HFFc6 (cell line): ENCODE results near the gene DLG5. TPM values are rescaled to one million over a fixed set of nuclear protein-coding genes. Genes with fewer than 3 reads are reported as not detected.

Source experiments
- DNase-seq: peaks from one replicate; pipeline ENCODE4 v3.0.0-alpha.2; 2018
- H3K27ac Mint-ChIP-seq: 2 replicates; pipeline ENCODE4 v1.8.0; 2020; ENCODE audit warnings: mild to moderate bottlenecking, mixed read lengths
- H3K27me3 Mint-ChIP-seq: 2 replicates; pipeline ENCODE4 v1.8.0; 2021; ENCODE audit warnings: mild to moderate bottlenecking, moderate library complexity, mixed read lengths; ENCODE audit not compliant: insufficient read depth
- H3K36me3 Mint-ChIP-seq: 2 replicates; pipeline ENCODE4 v1.8.0; 2021; ENCODE audit warnings: low read depth, mixed read lengths
- H3K4me1 Mint-ChIP-seq: 2 replicates; pipeline ENCODE4 v1.8.0; 2020; ENCODE audit warnings: low read depth, mixed read lengths
- H3K4me3 Mint-ChIP-seq: 2 replicates; pipeline ENCODE4 v1.8.0; 2020; ENCODE audit warnings: mild to moderate bottlenecking, moderate library complexity, mixed read lengths
- H3K9me3 Mint-ChIP-seq: 2 replicates; pipeline ENCODE4 v1.8.0; 2020; ENCODE audit warnings: mild to moderate bottlenecking, mixed read lengths
- total RNA-seq, 6 experiments: library from RNA; stranded (reverse); fragmentation: NEBNext Ultra II Directional; extraction: Animal tissue kit (Norgen Biotek cat#: 25700); gene quantifications; 2 replicates in 1 of 6; 3 replicates in 5 of 6; pipeline ENCODE4 v1.2.3, GENCODE V29; 2021
- TF ChIP-seq, protein P1 (sequence below): fragments of 200-600 bp; sonication (generic); IDR thresholded peaks from 2 replicates; pipeline ENCODE4 v1.5.0; 2021; ENCODE audit warnings: antibody characterized with exemption, mild to moderate bottlenecking

Gene DLG5
- total RNA-seq, 6 experiments from 2014 or later: 48.2 to 52.9 (median 49.7) TPM

DNA sequence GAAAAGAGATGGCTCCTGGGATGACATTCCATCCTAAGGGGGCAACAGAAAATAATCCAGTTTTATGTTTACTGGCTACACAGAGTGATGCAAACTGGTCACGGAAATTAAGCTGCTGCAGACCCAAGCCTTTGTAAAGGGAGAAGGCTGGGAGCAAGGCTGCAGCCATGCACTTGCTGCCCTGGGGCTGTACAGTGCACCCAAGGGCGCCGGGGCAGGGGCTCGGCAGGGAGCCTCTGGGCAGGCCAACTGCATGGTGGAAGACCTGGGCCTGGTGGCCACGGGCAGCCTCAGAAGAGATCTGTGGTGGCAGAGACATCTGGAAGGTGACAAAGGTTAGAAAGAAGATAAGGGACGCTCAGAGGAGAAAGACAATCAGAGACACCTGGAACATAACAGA is 113.8 kb downstream of the DLG5 start:
- H3K36me3 Mint-ChIP-seq: peaks cover 21% of the 10 kb centered on the region; the same call in 1 of the 2 replicates
- peaks cover 5% of the 10 kb centered on the region for H3K27me3 Mint-ChIP-seq
- H3K9me3 Mint-ChIP-seq: no peaks in the 10 kb centered on the region
- TF ChIP-seq, protein P1, sequence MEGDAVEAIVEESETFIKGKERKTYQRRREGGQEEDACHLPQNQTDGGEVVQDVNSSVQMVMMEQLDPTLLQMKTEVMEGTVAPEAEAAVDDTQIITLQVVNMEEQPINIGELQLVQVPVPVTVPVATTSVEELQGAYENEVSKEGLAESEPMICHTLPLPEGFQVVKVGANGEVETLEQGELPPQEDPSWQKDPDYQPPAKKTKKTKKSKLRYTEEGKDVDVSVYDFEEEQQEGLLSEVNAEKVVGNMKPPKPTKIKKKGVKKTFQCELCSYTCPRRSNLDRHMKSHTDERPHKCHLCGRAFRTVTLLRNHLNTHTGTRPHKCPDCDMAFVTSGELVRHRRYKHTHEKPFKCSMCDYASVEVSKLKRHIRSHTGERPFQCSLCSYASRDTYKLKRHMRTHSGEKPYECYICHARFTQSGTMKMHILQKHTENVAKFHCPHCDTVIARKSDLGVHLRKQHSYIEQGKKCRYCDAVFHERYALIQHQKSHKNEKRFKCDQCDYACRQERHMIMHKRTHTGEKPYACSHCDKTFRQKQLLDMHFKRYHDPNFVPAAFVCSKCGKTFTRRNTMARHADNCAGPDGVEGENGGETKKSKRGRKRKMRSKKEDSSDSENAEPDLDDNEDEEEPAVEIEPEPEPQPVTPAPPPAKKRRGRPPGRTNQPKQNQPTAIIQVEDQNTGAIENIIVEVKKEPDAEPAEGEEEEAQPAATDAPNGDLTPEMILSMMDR: no peak
- H3K4me3 Mint-ChIP-seq: no peak overlapping the region
- no peaks in the 10 kb centered on the region for H3K4me1 Mint-ChIP-seq
- no peak overlapping the region for H3K27ac Mint-ChIP-seq
- no peak for DNase-seq

GRCh38 chr10:77811831-77812430 is 114.6 kb downstream of the DLG5 start:
- H3K27me3 Mint-ChIP-seq: peaks cover 7% of the 10 kb centered on the region
- TF ChIP-seq, protein P1: no peak
- H3K4me3 Mint-ChIP-seq: no peak overlapping the region
- no peaks in the 10 kb centered on the region for H3K9me3 Mint-ChIP-seq
- H3K36me3 Mint-ChIP-seq: peaks cover 23% of the 10 kb centered on the region; the same call in 1 of the 2 replicates
- no peak overlapping the region for H3K27ac Mint-ChIP-seq
- no peaks in the 10 kb centered on the region for H3K4me1 Mint-ChIP-seq
- DNase-seq: no peak

DNA sequence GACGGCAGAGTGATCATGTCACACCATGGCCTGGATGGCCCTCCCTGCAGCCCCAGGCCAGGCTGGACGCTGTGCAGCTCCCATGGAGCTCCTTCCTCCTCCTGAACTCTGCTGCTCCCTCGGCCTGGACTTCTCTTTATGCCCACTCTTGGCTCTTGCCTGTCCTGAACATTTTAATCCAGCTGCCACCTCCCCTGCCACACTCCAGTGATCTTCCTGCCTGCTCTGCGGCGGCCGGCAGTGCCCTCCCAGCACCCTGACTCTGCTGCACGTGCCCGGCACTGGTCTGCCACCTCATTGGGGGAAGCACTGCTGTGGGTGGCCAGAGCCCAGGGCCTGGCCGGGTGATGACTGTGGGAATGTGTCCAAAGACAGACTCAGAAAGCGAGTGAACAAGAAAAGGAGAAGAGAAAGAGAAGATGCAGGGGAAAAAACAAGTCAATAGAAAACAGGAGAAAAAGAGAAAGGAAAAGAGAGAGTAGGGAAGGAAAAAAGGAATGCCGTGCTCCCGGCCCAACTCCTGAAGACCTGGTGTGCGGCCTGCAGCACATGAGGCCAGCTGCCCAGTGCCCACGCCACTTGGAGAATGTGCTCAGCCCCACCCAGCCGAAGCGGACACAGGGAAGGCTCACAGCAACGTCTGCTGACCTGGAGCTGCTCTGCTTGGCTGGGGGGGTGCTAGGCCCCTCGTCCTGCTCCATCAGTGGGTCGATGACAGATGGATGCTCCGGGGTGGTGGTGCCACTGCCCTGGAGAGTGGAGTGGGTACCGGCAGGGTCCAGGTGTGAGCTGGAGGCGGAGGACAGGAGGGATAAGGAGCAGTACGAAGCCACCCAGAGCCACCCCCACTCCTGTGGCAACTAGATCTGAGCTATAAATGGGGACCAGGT is 115.9 kb downstream of the DLG5 start:
- no peaks in the 10 kb centered on the region for H3K4me1 Mint-ChIP-seq
- H3K36me3 Mint-ChIP-seq: peaks cover 20% of the 10 kb centered on the region; the same call in 1 of the 2 replicates
- H3K9me3 Mint-ChIP-seq: no peaks in the 10 kb centered on the region
- no peak for DNase-seq
- peaks cover 7% of the 10 kb centered on the region for H3K27me3 Mint-ChIP-seq
- TF ChIP-seq, protein P1: no peak
- H3K4me3 Mint-ChIP-seq: no peak overlapping the region
- H3K27ac Mint-ChIP-seq: no peak overlapping the region

DNA sequence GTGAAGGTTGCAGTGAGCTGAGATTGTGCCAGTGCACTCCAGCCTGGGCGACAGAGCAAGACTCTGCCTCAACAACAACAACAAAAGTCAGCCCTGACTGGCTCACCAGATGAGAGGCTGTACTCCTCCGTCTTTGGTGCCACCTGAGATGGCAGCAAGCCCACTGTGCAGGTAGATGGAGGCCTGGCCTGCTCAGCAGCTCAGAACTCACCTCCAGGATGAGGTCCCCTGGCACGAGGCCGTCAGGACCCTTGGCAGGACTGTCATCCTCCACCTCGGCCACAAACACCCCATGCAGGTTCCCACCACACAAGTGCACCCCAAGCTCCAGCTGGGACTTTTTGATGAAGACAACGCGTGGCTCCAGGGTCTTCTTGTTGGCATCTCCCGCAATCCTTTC is 117.2 kb downstream of the DLG5 start:
- Mint-ChIP-seq H3K36me3 (peaks cover 24% of the 10 kb centered on the region; the same call in 1 of the 2 replicates), H3K27me3 (peaks cover 7% of the 10 kb centered on the region), H3K4me3 (no peak overlapping the region), H3K9me3 (no peaks in the 10 kb centered on the region), H3K4me1 (no peaks in the 10 kb centered on the region), H3K27ac (no peak overlapping the region)
- TF ChIP-seq, protein P1: no peak
- no peak for DNase-seq

DNA sequence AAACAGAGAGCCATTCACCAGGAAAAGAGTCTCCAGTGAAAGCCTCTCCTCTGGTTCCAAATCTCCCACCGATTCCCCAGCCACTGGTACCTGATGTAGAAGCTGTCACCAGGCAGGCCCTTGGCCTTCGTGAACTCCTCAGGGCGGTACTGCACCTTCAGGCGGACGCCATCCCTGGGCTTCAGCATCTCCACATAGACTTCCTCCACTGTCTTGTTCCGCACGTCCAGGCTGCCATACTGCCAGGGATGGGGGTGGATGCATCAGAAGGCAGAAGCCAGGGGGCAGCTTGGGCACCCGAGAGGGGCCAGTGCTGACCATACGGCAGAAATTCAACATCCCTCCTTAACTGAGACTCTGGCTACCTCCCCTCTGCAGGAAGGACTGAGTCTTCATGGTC is 118.8 kb downstream of the DLG5 start:
- Mint-ChIP-seq H3K9me3 (no peaks in the 10 kb centered on the region), H3K36me3 (peaks cover 24% of the 10 kb centered on the region; the same call in 1 of the 2 replicates), H3K27me3 (peaks cover 7% of the 10 kb centered on the region), H3K27ac (no peak overlapping the region), H3K4me1 (peaks cover 5% of the 10 kb centered on the region), H3K4me3 (no peak overlapping the region)
- no peak for DNase-seq
- TF ChIP-seq, protein P1: no peak
